VCaP (cell line): ENCODE results near the gene DCDC2.
"Not testable (repeated sequence)": the region's sequence is repeated elsewhere in the genome, so short reads cannot be mapped to it uniquely, and the experiment has no call there.

ENCODE experiments used
- H3K27ac ChIP-seq: fragments of 450-650 bp; 2 replicates; pipeline ENCODE4 v1.5.1; 2017
- CTCF ChIP-seq: fragments of 450-650 bp; conservative IDR thresholded peaks from 2 replicates; pipeline ENCODE4 v1.5.1; 2017; ENCODE audit warnings: mild to moderate bottlenecking, moderate library complexity

DCDC2 gene

GRCh38 chr6:24240380-24240928, 117.4 kb downstream of the DCDC2 start:
- no peak for TF ChIP-seq CTCF

GRCh38 chr6:24238700-24239099, 119.2 kb downstream of the DCDC2 start:
- H3K27ac ChIP-seq = no peak overlapping the region
- no peak for TF ChIP-seq CTCF

More at GRCh38 chr6:24240380-24240928, 117.4 kb downstream of the DCDC2 start:
- H3K27ac ChIP-seq = no peak overlapping the region

DNA sequence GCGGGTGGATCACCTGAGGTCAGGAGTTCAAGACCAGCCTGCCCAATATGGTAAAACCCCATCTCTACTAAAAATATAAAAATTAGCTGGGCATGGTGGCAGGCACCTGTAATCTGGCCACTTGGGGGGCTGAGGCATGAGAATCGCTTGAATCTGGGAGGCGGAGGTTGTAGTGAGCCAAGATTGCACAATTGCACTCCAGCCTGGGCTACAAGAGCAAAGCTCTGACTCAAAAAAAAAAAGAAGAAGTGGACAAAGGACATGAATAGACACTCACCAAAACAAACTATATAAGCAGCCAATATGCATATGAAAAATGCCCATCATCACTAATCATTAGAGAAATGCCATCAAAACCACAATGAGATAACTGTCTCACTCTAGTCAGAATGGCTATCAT, 121.1 kb downstream of the DCDC2 start:
- H3K27ac ChIP-seq = not testable (repeated sequence)

DNA sequence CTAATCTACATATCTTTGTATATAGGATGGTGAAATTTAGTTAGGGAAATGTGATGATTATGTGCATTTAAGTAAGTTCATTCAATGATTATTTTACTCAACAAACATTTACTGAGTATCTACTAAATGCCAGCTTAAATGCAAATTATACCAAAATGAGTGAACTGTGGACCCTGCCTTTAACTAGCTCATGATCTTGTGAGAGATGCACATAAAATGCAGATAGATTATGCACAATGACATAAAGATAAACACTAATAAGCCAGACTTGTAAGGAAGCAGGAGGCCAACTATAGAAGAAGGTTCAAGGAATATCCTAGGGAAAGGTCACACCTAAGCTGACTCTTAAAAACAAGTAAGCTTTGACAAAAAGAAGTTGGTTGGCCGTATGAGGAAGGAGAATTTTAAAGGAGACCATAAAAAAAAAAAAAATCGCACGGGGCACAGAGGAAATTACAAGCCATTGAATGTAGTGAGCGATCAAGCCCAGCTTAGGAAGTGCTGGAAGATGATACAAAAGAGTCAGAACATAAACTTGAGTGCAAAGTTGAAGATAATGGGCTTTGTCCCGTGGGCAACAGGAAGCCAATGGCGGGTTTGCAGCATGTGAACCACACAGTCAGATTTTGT, 123.9 kb downstream of the DCDC2 start:
- no peak for TF ChIP-seq CTCF
- no peak overlapping the region for H3K27ac ChIP-seq

DNA sequence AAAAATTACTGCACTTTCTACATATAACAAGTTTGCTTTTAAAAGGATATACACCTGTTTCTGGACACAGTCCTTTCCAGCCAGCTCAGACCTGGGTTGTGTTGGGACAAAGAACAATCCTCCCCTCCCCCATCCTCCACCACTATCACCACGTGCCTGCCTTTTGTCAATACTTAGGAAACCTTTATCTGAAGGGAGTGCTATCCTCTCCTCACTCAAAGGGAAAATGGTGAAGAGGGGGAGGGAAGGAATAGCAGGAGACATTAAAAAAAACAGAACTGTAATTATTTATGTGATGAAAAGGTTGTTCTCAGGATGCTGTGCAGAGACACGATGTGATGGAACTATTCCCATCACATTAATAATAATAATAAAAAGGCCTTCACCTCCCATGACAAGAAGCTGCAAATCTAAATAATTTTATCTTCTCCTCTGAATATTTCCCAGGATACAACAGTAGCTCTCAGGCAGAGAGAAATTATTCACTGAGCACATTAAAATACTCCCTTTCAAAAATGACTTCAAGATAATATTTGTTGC, 126.4 kb downstream of the DCDC2 start:
- H3K27ac ChIP-seq = no peak overlapping the region
- no peak for TF ChIP-seq CTCF

DNA sequence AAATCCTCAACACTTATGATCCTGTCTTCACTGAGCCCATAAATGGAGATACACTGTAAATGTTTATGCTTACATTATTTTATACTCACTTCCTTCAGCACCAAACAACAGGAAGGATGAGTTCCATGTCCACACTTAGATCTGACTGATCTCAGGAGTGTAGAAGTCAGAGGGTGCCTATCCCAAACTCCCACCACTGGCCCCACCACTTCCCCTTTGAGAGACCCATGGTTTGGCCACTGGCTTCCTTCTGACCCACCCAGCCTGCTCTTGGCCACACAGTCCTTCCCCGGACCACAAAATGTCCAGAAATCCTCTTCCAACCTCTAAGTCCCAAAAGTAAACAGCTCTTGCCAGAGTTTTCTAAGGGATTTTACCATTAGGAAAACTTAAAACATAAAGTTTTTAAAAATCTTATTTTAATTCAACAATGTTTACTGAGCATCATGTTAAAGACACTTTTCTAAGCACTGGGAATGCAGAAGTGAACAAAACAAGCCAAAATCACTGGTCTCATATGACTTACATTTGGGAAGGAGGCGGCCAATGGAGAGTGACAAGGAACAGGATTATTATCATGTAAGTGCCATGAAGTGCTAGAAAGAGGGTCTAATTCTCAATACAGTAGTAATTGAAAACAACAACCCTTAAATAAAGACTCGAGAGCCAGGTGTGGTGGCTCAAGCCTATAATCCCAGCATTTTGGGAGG, 128.0 kb downstream of the DCDC2 start:
- no peak for TF ChIP-seq CTCF
- H3K27ac ChIP-seq = no peak overlapping the region

- H3K27ac ChIP-seq = no peak overlapping the region
- TF ChIP-seq CTCF = no peak
Measured at GRCh38 chr6:24228681-24229255, 129.1 kb downstream of the DCDC2 start.
